CD4-positive, CD25-positive, alpha-beta regulatory T cell (primary cell): Measurements from ENCODE around the gene FCER1G. TPM values are rescaled to one million over a fixed set of nuclear protein-coding genes. Genes with fewer than 3 reads are reported as not detected.

Source experiments
- ATAC-seq, 2 donors: fragments of 150-1000 bp; cut with Tn5 transposase; one replicate each; pipeline ENCODE4 v1.10.0; 2021; ENCODE audit warnings: low read depth in 2 of 2, moderate number of reproducible peaks in 2 of 2, moderate library complexity in 1 of 2
- DNase-seq, 3 donors: peaks; one replicate each; pipeline versions ENCODE4 v3.0.0 to v3.0.0-alpha.2; 2012 to 2022; ENCODE audit warnings: mixed read lengths in 1 of 3
- H3K27ac ChIP-seq: one replicate; pipeline ENCODE4 v1.7.0; 2013; ENCODE audit warnings: mild to moderate bottlenecking, low read length; ENCODE audit not compliant: insufficient read depth, poor library complexity, severe bottlenecking
- H3K27me3 ChIP-seq: one replicate; pipeline ENCODE4 v1.7.0; 2013; ENCODE audit warnings: low read length; ENCODE audit not compliant: control insufficient read depth, insufficient read depth
- H3K36me3 ChIP-seq: one replicate; pipeline ENCODE4 v1.7.0; 2013; ENCODE audit warnings: mild to moderate bottlenecking, low read length, moderate library complexity; ENCODE audit not compliant: control insufficient read depth, insufficient read depth
- H3K4me1 ChIP-seq: 2 replicates; pipeline ENCODE4 v1.7.0; 2013; ENCODE audit warnings: mild to moderate bottlenecking, low read length; ENCODE audit not compliant: insufficient read depth, control insufficient read depth, poor library complexity, severe bottlenecking
- H3K4me3 ChIP-seq: one replicate; pipeline ENCODE4 v1.7.0; 2013; ENCODE audit warnings: low read depth, mild to moderate bottlenecking, low read length, moderate library complexity
- H3K9me3 ChIP-seq, 2 experiments: 1 replicate in 1 of 2; 2 replicates in 1 of 2; pipeline ENCODE4 v1.7.0; 2013; ENCODE audit warnings: low read length in 2 of 2, mild to moderate bottlenecking in 1 of 2, moderate library complexity in 1 of 2; ENCODE audit not compliant: control insufficient read depth in 2 of 2
- H3K27ac Mint-ChIP-seq, 3 donors: one replicate each; pipeline ENCODE4 v1.8.0; 2020 to 2022; ENCODE audit warnings: mild to moderate bottlenecking in 3 of 3, mixed read lengths in 3 of 3, moderate library complexity in 2 of 3
- H3K27me3 Mint-ChIP-seq: one replicate; pipeline ENCODE4 v1.8.0; 2022; ENCODE audit warnings: mild to moderate bottlenecking, mixed read lengths
- H3K36me3 Mint-ChIP-seq: one replicate; pipeline ENCODE4 v1.8.0; 2020; ENCODE audit warnings: mixed read lengths
- H3K4me1 Mint-ChIP-seq, 4 donors: one replicate each; pipeline ENCODE4 v1.8.0; 2020 to 2022; ENCODE audit warnings: mixed read lengths in 4 of 4, mild to moderate bottlenecking in 1 of 4
- H3K4me3 Mint-ChIP-seq, 4 donors: one replicate each; pipeline ENCODE4 v1.8.0; 2020 to 2022; ENCODE audit warnings: mild to moderate bottlenecking in 4 of 4, mixed read lengths in 4 of 4, moderate library complexity in 3 of 4
- H3K9me3 Mint-ChIP-seq, 7 donors: one replicate each; pipeline ENCODE4 v1.8.0; 2020 to 2022; ENCODE audit warnings: mixed read lengths in 7 of 7, mild to moderate bottlenecking in 3 of 7, moderate library complexity in 2 of 7
- polyA plus RNA-seq, 4 donors: library from polyadenylated mRNA; unstranded; fragments of 300-500 nt; fragmentation: Illumina TruSeq; gene quantifications; one replicate each; pipeline ENCODE4 v1.2.3, GENCODE V29; 2021
- total RNA-seq: library from RNA; stranded (reverse); gene quantifications from one replicate; pipeline ENCODE4 v1.2.3, GENCODE V29; 2022

FCER1G gene
- total and polyA plus RNA-seq, 5 donors from 2014 or later, result 2.9 to 121 (median 96.3) TPM

- Histone ChIP-seq H3K27ac (no peak within 1 kb of the TSS), H3K4me3 (no peak within 1 kb of the TSS), H3K9me3 (peaks cover 13 to 17% of the 10 kb centered on the region in 2 experiments), H3K27me3 (peaks cover 31% of the 10 kb centered on the region), H3K36me3 (no peaks in the 10 kb centered on the region), H3K4me1 (peaks cover 13% of the 10 kb centered on the region)
- Mint-ChIP-seq H3K9me3 (peaks cover 0 to 23% (median 10%) of the 10 kb centered on the region in 7 donors), H3K4me3 (peak within 1 kb of the TSS in 3 of 4 donors; percentile 71 to 88 (median 81)), H3K27me3 (peaks cover 76% of the 10 kb centered on the region), H3K36me3 (peaks cover 4% of the 10 kb centered on the region), H3K4me1 (peaks cover 0 to 18% (median 7%) of the 10 kb centered on the region in 4 donors), H3K27ac (no peak within 1 kb of the TSS)
- peak; percentile 43 to 53 for ATAC-seq
- DNase-seq, result peak in 2 of 3 donors; percentile 20 to 56
These were observed 43.6 kb downstream of the FCER1G start, which contains the start of gene PCP4L1 for GRCh38 chr1:161258439-161259344. Gene PCP4L1 (plus strand): TSS chr1:161258745. CDS start chr1:161258975, 230 bp downstream.

DNA sequence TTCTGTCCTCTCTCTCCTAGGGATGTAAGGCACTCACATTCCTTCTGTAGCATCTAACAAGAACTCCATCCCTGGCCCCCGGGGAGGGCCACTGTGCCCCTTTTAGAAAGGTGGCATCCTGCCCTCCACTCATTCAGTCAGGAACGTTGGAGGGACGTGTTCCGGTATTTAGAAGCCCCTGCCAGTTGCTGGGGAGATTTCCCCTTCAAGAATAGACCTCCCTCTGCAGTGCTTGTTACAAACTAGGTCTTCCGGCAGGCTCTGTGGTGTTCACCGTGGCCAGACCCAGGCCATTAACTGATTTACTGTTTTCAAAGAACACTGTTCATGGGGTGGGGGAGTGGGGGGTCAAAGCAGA lies 44.2 kb downstream of the FCER1G start:
- DNase-seq (no peak), ATAC-seq (no peak)
- Mint-ChIP-seq H3K36me3 (peaks cover 4% of the 10 kb centered on the region), H3K4me3 (peak overlapping the region in 2 of 4 donors; percentile 70 to 71), H3K4me1 (peaks cover 0 to 18% (median 7%) of the 10 kb centered on the region in 4 donors), H3K27ac (no peak overlapping the region), H3K9me3 (peaks cover 0 to 23% (median 10%) of the 10 kb centered on the region in 7 donors), H3K27me3 (peaks cover 75% of the 10 kb centered on the region)
- Histone ChIP-seq H3K27ac (no peak overlapping the region), H3K4me1 (peaks cover 13% of the 10 kb centered on the region), H3K27me3 (peaks cover 31% of the 10 kb centered on the region), H3K9me3 (peaks cover 13 to 17% of the 10 kb centered on the region in 2 experiments), H3K4me3 (no peak overlapping the region), H3K36me3 (no peaks in the 10 kb centered on the region)

- H3K27ac Mint-ChIP-seq, result no peak overlapping the region
- Histone ChIP-seq H3K9me3 (peaks cover 13 to 17% of the 10 kb centered on the region in 2 experiments), H3K4me3 (no peak overlapping the region), H3K4me1 (peaks cover 13% of the 10 kb centered on the region), H3K36me3 (no peaks in the 10 kb centered on the region), H3K27ac (no peak overlapping the region), H3K27me3 (peaks cover 31% of the 10 kb centered on the region)
- DNase-seq (no peak), ATAC-seq (no peak)
- H3K27me3 Mint-ChIP-seq, result peaks cover 75% of the 10 kb centered on the region
- H3K4me3 Mint-ChIP-seq, result peak overlapping the region in 3 of 4 donors; percentile 30 to 71 (median 70)
- peaks cover 0 to 18% (median 7%) of the 10 kb centered on the region in 4 donors for H3K4me1 Mint-ChIP-seq
- H3K9me3 Mint-ChIP-seq, result peaks cover 0 to 23% (median 10%) of the 10 kb centered on the region in 7 donors
- H3K36me3 Mint-ChIP-seq, result peaks cover 4% of the 10 kb centered on the region
These were observed 44.7 kb downstream of the FCER1G start for GRCh38 chr1:161259765-161260164.

DNA sequence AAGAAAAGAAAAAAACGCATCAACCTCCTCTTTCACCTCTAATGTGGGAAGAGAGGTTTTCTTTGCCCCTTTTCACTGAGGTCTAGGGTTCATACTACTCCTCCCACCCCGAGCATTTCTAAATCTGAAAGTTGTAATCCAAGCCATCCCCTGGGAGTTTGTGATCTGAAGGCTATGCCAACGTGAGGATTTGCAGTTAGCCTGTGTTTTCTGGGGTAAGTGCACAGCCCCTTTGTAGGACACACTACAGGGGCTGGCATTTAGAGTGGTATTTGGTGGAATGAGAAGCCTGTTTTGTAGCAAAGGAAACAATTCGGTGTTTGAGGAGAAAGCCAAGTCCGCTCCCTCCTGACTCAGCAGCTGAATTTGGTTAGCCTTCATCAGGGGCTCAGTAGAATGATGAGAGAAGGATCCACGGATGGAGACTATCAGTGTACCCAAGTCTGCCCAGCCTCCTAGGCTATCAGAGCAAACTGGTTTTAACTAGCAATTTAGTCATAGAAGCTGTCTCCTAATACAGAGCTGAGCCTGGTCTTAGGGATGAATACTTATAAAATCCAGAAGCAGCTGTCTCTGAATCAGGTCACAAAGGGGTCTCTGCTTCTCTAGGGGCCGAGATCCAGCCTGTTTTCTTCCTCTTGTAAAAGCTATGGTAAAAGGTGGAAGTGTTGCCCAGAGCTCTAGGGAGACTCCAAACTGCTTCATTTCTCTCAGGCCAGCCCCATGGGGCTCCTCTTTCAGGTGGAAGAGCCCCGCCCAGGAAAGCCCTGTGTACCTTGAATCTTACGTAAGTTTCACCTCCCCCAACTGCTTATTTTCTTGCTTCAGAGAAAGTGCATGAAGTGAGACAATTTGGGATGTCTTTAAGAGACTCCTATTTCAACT lies 45.5 kb downstream of the FCER1G start:
- ATAC-seq (no peak), DNase-seq (peak in 1 of 3 donors; percentile 14)
- H3K4me1 Mint-ChIP-seq, result peaks cover 0 to 18% (median 7%) of the 10 kb centered on the region in 4 donors
- peaks cover 0 to 21% (median 10%) of the 10 kb centered on the region in 7 donors for H3K9me3 Mint-ChIP-seq
- peaks cover 4% of the 10 kb centered on the region for H3K36me3 Mint-ChIP-seq
- Histone ChIP-seq H3K36me3 (no peaks in the 10 kb centered on the region), H3K4me1 (peaks cover 13% of the 10 kb centered on the region), H3K27me3 (peaks cover 31% of the 10 kb centered on the region), H3K4me3 (no peak overlapping the region), H3K27ac (no peak overlapping the region), H3K9me3 (peaks cover 13 to 17% of the 10 kb centered on the region in 2 experiments)
- H3K27me3 Mint-ChIP-seq, result peaks cover 76% of the 10 kb centered on the region
- peak overlapping the region in 1 of 3 donors; percentile 48 for H3K27ac Mint-ChIP-seq
- no peak overlapping the region for H3K4me3 Mint-ChIP-seq

DNA sequence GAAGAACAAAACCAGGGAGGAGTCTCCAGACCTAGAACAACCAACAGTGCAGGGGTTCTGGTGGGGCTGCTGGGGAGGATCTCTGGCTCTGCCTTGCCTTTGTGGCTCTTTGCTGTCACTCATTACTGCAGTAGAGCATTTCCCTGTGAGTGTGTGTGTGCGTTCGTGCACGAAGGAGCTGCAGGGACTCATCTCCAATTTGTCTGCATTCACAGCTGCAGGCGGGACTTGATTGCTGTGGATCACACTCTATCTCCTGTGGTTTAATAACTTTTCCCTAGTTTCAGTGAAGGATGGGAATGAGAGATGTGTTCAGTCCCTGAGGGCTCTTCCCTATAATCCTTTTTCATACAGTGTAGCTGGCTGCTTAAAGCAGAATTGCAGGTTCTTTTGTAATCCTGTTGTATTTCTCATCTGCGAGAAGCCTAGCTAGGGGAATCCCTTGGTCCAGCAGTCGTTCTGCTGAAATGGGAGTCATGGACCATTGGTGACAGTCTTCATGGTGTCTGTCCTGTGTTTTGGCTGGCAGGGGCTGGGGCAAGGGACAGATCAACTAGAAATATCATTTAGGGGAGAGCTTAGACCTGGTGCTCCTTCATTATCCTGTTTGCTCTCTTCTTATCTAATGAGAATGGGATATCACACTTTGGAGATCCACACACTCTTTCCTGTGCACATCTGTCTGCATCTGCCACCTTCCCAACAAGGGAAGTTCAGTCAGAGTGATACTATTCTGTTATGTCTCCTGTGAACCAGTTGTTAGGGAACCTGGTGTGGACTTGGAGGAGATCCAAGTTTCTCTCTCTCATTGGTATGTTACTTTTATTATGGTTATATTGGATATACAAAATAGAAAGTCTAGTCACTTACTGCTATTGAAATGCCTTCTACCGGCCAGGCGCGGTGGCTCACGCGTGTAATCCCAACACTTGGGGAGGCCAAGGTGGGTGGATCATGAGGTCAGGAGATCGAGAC lies 46.5 kb downstream of the FCER1G start:
- peaks cover 4% of the 10 kb centered on the region for H3K36me3 Mint-ChIP-seq
- Histone ChIP-seq H3K27ac (no peak overlapping the region), H3K36me3 (no peaks in the 10 kb centered on the region), H3K4me1 (peaks cover 13% of the 10 kb centered on the region), H3K27me3 (peaks cover 34% of the 10 kb centered on the region), H3K9me3 (peaks cover 10 to 13% of the 10 kb centered on the region in 2 experiments), H3K4me3 (no peak overlapping the region)
- peaks cover 0 to 18% (median 7%) of the 10 kb centered on the region in 4 donors for H3K4me1 Mint-ChIP-seq
- no peak overlapping the region for H3K4me3 Mint-ChIP-seq
- H3K27me3 Mint-ChIP-seq, result peaks cover 76% of the 10 kb centered on the region
- no peak for DNase-seq
- no peak overlapping the region for H3K27ac Mint-ChIP-seq
- ATAC-seq, result no peak
- peaks cover 0 to 19% (median 10%) of the 10 kb centered on the region in 7 donors for H3K9me3 Mint-ChIP-seq

GRCh38 chr1:161265305-161265704 lies 50.2 kb downstream of the FCER1G start:
- no peak overlapping the region for H3K4me3 ChIP-seq
- H3K36me3 ChIP-seq, result no peaks in the 10 kb centered on the region
- no peaks in the 10 kb centered on the region for H3K36me3 Mint-ChIP-seq
- H3K9me3 ChIP-seq, result no peaks in the 10 kb centered on the region
- H3K27ac Mint-ChIP-seq, result no peak overlapping the region
- no peak overlapping the region for H3K4me3 Mint-ChIP-seq
- H3K27me3 Mint-ChIP-seq, result peaks cover 44% of the 10 kb centered on the region
- peaks cover 23% of the 10 kb centered on the region for H3K27me3 ChIP-seq
- H3K9me3 Mint-ChIP-seq, result no peaks in the 10 kb centered on the region
- H3K4me1 Mint-ChIP-seq, result peaks cover 0 to 3% (median 0%) of the 10 kb centered on the region in 4 donors
- no peak overlapping the region for H3K27ac ChIP-seq
- DNase-seq (no peak), ATAC-seq (no peak)
- H3K4me1 ChIP-seq, result no peaks in the 10 kb centered on the region
